ENCODE measurements around the gene PCDHGA6. TPM values are rescaled to one million over a fixed set of nuclear protein-coding genes. Genes with fewer than 3 reads are reported as not detected.

Gene PCDHGA6
- total and polyA plus RNA-seq, 9 of the 15 experiments (the other 6 are each of a cell fraction or from before 2014, with no cell fraction given) = 0.01 to 0.18 (median 0.09) TPM; not detected in 1

DNA sequence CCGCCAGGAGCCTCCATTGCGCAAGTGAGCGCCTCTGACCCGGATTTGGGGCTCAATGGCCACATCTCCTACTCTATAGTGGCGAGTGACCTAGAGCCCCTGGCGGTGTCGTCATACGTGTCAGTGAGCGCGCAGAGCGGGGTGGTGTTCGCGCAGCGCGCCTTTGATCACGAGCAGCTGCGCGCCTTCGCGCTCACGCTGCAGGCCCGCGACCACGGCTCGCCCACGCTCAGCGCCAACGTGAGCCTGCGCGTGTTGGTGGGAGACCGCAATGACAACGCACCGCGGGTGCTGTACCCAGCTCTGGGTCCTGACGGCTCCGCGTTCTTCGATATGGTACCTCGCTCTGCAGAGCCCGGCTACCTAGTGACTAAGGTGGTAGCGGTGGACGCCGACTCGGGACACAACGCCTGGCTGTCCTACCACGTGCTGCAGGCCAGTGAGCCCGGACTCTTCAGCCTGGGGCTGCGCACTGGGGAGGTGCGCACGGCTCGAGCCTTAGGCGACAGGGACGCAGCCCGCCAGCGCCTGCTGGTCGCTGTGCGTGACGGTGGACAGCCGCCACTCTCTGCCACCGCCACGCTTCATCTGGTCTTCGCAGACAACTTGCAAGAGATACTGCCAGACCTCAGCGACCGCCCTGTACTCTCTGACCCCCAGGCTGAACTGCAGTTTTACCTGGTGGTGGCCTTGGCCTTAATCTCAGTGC lies 36.1 kb downstream of the PCDHGA6 start:
- Histone ChIP-seq H3K79me2 (ENCODE audit: control insufficient read depth, insufficient read depth, low read length) (no peaks in the 10 kb centered on the region), H3K27ac (ENCODE audit: extremely low read depth, low read depth, low read length) (no peak overlapping the region), H3K4me2 (ENCODE audit: insufficient read depth, low read length) (no peak overlapping the region), H3K4me3 (no peak overlapping the region), H4K20me1 (replicated peaks; ENCODE audit: control insufficient read depth, insufficient read depth, low read length) (no peaks in the 10 kb centered on the region), H2AFZ (ENCODE audit: low read depth, low read length) (no peak overlapping the region), H3K27me3 (ENCODE audit: control insufficient read depth in 2 of 2, insufficient read depth in 2 of 2, low read length in 2 of 2) (peaks cover 7 to 31% of the 10 kb centered on the region in 2 experiments; a peak in 4 of 5 replicates), H3K9ac (ENCODE audit: insufficient read depth in 1 of 2, low read depth in 2 of 2, low read length in 2 of 2) (no peak overlapping the region), H3K9me1 (ENCODE audit: control insufficient read depth, insufficient read depth, low read length) (no peaks in the 10 kb centered on the region), H3K4me1 (replicated peaks in 1 of 2; ENCODE audit: control insufficient read depth in 2 of 2, insufficient read depth in 2 of 2, low read length in 2 of 2) (peaks cover 0 to 20% of the 10 kb centered on the region in 2 experiments; a peak in 2 of 5 replicates), H3K36me3 (ENCODE audit: control insufficient read depth, insufficient read depth, low read length) (no peaks in the 10 kb centered on the region), H3K9me3 (replicated peaks; ENCODE audit: control insufficient read depth, insufficient read depth, low read depth, low read length) (no peaks in the 10 kb centered on the region; the same call in 1 of the 2 replicates)
- FAIRE-seq (no peak), ATAC-seq (no peak), DNase-seq (ENCODE audit: extremely low read depth in 1 of 4, low spot score in 3 of 4) (no peak)
- in situ Hi-C loops (cut with MboI) (no loop called here), intact Hi-C loops (cut with micrococcal nuclease) (loop anchor here (5.0 kb wide), 1 partner anchor 113 kb away; no protein-coding TSS in a partner anchor)
- CTCF ChIA-PET (ENCODE audit: low intra/inter-chr PET ratio) = no interaction called here
- WGBS (ENCODE audit: insufficient coverage, low coverage, missing lambda C conversion rate) = 45% methylated on average over 44 of the region's 64 CpGs
- TF ChIP-seq, protein P1, sequence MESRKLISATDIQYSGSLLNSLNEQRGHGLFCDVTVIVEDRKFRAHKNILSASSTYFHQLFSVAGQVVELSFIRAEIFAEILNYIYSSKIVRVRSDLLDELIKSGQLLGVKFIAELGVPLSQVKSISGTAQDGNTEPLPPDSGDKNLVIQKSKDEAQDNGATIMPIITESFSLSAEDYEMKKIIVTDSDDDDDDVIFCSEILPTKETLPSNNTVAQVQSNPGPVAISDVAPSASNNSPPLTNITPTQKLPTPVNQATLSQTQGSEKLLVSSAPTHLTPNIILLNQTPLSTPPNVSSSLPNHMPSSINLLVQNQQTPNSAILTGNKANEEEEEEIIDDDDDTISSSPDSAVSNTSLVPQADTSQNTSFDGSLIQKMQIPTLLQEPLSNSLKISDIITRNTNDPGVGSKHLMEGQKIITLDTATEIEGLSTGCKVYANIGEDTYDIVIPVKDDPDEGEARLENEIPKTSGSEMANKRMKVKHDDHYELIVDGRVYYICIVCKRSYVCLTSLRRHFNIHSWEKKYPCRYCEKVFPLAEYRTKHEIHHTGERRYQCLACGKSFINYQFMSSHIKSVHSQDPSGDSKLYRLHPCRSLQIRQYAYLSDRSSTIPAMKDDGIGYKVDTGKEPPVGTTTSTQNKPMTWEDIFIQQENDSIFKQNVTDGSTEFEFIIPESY (CRISPR knock-in tag; IDR thresholded peaks at IDR 0.05) = peak; percentile 41; the same call in 1 of the 2 replicates
- TF ChIP-seq E2F6 (IDR thresholded peaks at IDR 0.05; ENCODE audit: borderline replicate concordance in 1 of 2, extremely low read depth in 1 of 2, insufficient read depth in 1 of 2, insufficient read length in 1 of 2, low read depth in 1 of 2, low read length in 1 of 2, poor library complexity in 1 of 2, severe bottlenecking in 1 of 2) (peak in 1 of 2 experiments; percentile 3), SREBF2 (CRISPR knock-in tag; IDR thresholded peaks at IDR 0.05) (no peak), SMARCA4 (IDR thresholded peaks at IDR 0.05) (no peak)
- POLR2A ChIA-PET = no interaction called here
- no TSS peak for BruUV-seq (replicated peaks)
